HepG2 (cell line): ENCODE results near the gene GLRX5. TPM values are rescaled to one million over a fixed set of nuclear protein-coding genes. Genes with fewer than 3 reads are reported as not detected.

Experiments used
- DNMT1 ChIP-seq: sonication (generic); formaldehyde crosslinking; IDR thresholded peaks from 2 replicates; pipeline ENCODE4 v1.5.1; 2020; ENCODE audit warnings: mild to moderate bottlenecking, missing genetic modification reagents
- DRAP1 ChIP-seq: IDR thresholded peaks from 2 replicates; pipeline ENCODE4 v1.6.1; 2016; ENCODE audit warnings: missing genetic modification reagents, missing compliant biosample characterization
- MXD1 ChIP-seq: sonication (generic); formaldehyde crosslinking; IDR thresholded peaks from 2 replicates; pipeline ENCODE4 v1.4.0; 2020; ENCODE audit warnings: mild to moderate bottlenecking, missing genetic modification reagents
- SIX1 ChIP-seq: sonication (generic); formaldehyde crosslinking; IDR thresholded peaks from 2 replicates; pipeline ENCODE4 v1.4.0; 2020; ENCODE audit warnings: missing genetic modification reagents, borderline replicate concordance
- SMAD9 ChIP-seq: sonication (generic); formaldehyde crosslinking; IDR thresholded peaks from 2 replicates; pipeline ENCODE4 v1.5.1; 2020; ENCODE audit warnings: mild to moderate bottlenecking, missing genetic modification reagents
- SPEN ChIP-seq: sonication (generic); formaldehyde crosslinking; IDR thresholded peaks from 2 replicates; pipeline ENCODE4 v1.5.1; 2020; ENCODE audit warnings: low read depth, mild to moderate bottlenecking, missing genetic modification reagents
- UBTF ChIP-seq: sonication (generic); formaldehyde crosslinking; IDR thresholded peaks from 2 replicates; pipeline ENCODE4 v1.4.0; 2020; ENCODE audit warnings: mild to moderate bottlenecking, missing genetic modification reagents
- ZBTB49 ChIP-seq: sonication (generic); formaldehyde crosslinking; IDR thresholded peaks from 2 replicates; pipeline ENCODE4 v1.4.0; 2020; ENCODE audit warnings: missing genetic modification reagents, borderline replicate concordance
- ZHX2 ChIP-seq, 2 experiments: sonication (generic) in 1 of 2; formaldehyde crosslinking in 1 of 2; IDR thresholded peaks; 2 replicates each; pipeline versions ENCODE4 v1.6.1 to v1.9.0; 2014 to 2022; ENCODE audit warnings: antibody characterized with exemption in 1 of 2, borderline replicate concordance in 1 of 2, inconsistent platforms in 1 of 2, low read depth in 1 of 2, missing genetic modification reagents in 1 of 2
- ZMYM3 ChIP-seq: sonication (generic); formaldehyde crosslinking; IDR thresholded peaks from 2 replicates; pipeline ENCODE4 v1.5.1; 2020; ENCODE audit warnings: mild to moderate bottlenecking, missing genetic modification reagents
- polyA plus RNA-seq, 8 experiments: library from polyadenylated mRNA; depleted of rRNA in 3 of 8; stranded (reverse) in 7 of 8; unstranded in 1 of 8; fragments of >200 nt; fragmentation: Illumina TruSeq in 4 of 8; extraction: Trizol in 4 of 8; gene quantifications; 2 replicates each; pipeline versions ENCODE4 v1.2.1 to v1.2.3, GENCODE V29; 2011 to 2016; ENCODE audit warnings: low read depth in 4 of 8, missing spikeins in 1 of 8, mixed read lengths in 1 of 8; ENCODE audit not compliant: insufficient read depth in 1 of 8
- total RNA-seq, 5 experiments: library from RNA; depleted of rRNA; stranded (reverse); fragments of >200 nt; fragmentation: Illumina TruSeq; extraction: Trizol; gene quantifications; 2 replicates each; pipeline ENCODE4 v1.2.3, GENCODE V29; 2016; ENCODE audit warnings: low read depth in 1 of 5

GLRX5 gene
- total and polyA plus RNA-seq, 2 of the 13 experiments (the other 11 are each of a cell fraction or from before 2014, with no cell fraction given) = 122 to 146 TPM

GRCh38 chr14:95535226-95536021, 574 bp downstream of the GLRX5 start (continued):
- peak; percentile 61; the same call in 1 of the 2 replicates for TF ChIP-seq UBTF
- TF ChIP-seq ZMYM3 (CRISPR knock-in tag) = no peak
- TF ChIP-seq DRAP1 (CRISPR knock-in tag) = no peak
- no peak for TF ChIP-seq ZHX2 (IDR thresholded peaks at IDR 0.05; ENCODE audit: low read depth)
- TF ChIP-seq ZHX2 (CRISPR knock-in tag; IDR thresholded peaks at IDR 0.05; ENCODE audit: borderline replicate concordance) = no peak
- TF ChIP-seq ZBTB49 (CRISPR knock-in tag) = no peak
- TF ChIP-seq DNMT1 (CRISPR knock-in tag) = no peak
- no peak for TF ChIP-seq SMAD9 (CRISPR knock-in tag)
- TF ChIP-seq SPEN (CRISPR knock-in tag) = no peak
- peak; percentile 52 for TF ChIP-seq MXD1
- no peak for TF ChIP-seq SIX1
